Fibroblast of skin of left quadriceps (primary cell): ENCODE results near the gene ABCB9.
A peak's percentile ranks its signal among the peaks of the same experiment; 100 is the strongest.

Experiments
- DNase-seq, 2 experiments: peaks; one replicate each; pipeline ENCODE4 v3.0.0-alpha.2; 2013; ENCODE audit warnings: low read depth in 2 of 2

Gene ABCB9

DNA sequence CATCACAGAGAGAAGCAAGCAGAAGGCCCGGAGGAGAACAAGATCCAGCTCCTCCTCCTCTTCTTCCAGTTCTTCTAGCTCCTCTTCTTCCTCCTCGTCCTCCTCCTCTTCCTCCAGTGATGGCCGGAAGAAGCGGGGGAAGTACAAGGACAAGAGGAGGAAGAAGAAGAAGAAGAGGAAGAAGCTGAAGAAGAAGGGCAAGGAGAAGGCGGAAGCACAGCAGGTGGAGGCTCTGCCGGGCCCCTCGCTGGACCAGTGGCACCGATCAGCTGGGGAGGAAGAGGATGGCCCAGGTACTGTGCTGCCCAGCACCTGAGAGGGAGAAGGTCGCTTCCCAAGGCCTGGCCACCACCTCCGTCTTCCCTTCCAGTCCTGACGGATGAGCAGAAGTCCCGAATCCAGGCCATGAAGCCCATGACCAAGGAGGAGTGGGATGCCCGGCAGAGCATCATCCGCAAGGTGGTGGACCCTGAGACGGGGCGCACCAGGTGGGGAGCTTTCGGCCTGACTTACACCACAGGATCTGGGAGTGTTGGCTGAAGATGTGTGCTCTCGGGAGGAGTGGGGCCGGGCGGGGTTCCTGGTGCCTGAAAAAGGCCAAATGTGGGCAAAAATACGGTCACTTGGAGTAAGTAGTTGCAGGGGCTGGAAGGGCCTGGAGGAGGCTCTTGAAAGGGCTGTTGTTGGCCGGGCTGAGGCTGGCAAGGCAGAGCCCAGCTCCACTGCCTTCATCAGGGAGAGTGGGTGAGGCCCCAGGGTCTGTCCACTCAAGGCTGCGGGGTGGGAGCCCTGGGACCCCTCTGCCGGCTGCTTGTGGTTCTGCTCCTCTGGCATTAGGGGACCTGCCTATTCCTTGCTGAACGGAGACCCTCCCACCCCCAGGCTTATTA, 15.6 kb upstream of the ABCB9 start:
- DNase-seq, result no peak

DNA sequence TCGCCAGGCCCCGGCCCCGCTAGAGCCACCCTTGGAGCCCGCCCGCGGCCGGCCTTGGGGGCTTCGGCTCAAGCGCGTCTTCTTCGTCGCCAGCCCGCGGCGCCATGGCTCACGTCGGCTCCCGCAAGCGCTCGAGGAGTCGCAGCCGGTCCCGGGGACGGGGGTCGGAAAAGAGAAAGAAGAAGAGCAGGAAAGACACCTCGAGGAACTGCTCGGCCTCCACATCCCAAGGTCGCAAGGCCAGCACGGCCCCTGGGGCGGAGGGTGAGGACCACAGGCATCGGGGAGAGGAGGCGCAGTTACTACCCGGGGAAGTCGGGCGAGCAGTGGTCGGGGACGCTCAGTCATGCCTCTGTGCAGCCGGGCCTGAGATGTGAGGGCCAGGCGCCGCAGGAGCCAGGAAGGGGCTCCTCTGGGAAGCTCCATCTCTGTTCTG, 14.8 kb upstream of the ABCB9 start:
- DNase-seq, result no peak

DNA sequence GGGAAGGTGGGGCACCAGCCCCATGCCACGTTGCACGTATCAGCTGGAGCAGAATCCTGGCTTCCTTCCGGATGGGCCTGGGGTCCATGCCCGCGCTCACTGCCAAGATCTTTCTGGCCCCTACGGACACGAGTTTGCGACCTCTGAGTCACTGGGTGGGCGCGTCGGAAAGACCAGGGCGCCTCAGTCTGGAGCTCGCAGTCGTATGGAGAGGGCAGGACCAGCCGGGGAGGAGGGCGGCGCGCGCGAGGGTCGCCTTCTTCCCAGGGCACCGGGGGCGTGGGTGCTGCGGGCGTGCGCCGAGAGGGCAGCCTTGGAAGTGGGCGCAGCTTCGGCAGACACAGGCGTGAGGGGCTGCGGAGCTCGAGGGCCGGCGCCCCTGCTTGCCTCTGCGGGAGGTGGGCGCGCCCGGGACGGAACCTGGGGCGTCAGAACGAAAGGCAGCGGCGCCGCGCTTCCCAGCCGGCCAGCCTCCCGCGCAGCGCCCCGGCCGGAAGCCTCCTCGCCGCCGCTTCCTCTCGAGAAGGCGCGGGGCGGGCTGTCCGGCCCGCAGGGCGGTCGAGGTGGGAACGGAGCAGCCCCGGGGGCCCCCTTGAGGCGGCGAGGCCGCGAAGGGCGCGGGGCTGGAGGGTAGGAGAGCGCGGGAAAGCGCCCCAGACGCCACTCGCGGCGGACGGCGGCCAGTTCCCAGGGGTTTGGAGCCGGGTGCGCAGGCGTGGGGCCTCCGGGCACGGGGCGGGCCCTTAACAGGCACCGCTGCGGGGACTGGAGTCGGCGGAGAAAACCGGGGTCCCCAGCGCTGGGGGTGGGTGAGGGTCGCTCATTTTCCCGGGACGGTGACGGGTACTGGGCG, 14.1 kb upstream of the ABCB9 start, which contains the start of gene ARL6IP4:
TSS of gene ARL6IP4 (plus strand) at position 499 of the 853 bp plus-strand sequence. CDS start 459 bp downstream, outside the sequence.
- DNase-seq, result peak in 1 of 2 experiments; percentile 25

DNA sequence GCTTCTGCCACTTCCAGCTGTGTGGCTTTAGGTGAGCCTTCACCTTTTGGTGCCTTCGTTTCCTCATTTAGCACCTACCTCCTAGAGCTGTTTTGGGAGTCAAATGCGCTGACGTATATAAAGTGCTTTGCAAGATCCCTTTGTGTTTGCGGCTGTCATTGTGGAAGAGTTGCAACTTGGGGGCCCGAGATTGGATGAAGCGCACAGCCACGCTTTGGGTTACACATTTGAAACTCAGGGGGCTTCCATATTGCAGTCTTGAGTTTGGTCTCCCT, 13.6 kb upstream of the ABCB9 start:
- DNase-seq, result no peak

DNA sequence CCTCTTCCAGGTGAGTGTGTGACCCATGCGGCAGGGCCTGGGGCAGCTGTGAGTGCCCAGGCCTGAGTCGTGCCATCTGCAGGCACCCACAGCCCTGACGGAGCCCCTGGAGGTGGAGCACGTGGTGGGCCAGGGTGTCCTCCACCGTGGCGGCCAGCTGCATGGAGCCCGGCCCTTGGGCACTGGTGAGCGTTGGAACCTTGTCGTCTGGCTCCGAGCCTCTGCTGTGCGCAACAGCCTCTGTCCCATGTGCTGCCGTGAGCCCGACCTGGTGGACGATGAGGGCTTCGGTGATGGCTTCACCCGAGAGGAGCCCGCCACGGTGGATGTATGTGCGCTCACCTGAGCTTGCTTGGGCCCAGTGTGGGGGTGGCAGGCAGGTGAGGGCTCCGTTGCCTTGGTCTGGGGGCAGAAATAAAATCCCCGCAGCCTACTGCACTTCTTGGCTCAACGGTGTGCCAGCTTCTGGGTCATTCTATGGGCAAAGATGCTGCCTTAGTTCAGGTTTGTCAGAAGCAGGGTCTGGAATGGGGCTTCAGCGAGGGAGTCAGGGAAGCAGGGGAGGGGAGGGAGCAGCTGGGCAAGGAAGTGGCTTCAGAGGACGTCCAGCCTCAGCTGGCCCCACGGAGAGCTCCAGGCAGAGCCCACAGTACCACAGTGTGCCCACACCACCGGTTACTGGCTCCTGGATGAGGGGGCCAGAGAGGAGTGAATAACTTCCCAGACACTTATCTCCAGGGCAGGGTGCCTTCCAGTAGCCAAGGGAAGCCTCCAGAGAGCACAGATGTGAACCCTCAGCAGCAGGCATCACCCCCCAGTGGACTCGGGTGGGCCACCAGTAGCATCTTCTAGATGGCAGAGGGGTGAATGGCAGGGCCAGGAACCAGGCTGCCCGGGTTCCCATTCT, 13.0 kb upstream of the ABCB9 start:
- no peak for DNase-seq

DNA sequence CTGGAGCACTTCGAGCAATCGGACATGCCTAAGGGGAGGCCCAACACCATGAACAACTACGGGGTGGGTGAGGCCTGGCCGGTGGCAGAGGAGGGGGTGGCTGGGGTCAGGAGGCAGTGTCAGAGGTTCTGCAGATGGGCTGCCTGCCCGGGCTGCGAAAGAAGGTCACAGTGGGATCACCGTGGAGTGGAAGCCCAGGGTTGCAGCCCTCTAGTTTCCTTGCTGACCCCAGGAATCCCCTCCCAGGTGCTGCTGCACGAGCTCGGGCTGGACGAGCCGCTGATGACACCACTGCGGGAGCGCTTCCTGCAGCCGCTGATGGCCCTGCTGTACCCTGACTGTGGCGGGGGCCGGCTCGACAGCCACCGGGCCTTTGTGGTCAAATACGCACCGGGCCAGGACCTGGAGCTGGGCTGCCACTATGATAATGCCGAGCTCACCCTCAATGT, 12.3 kb upstream of the ABCB9 start:
- DNase-seq, result no peak

DNA sequence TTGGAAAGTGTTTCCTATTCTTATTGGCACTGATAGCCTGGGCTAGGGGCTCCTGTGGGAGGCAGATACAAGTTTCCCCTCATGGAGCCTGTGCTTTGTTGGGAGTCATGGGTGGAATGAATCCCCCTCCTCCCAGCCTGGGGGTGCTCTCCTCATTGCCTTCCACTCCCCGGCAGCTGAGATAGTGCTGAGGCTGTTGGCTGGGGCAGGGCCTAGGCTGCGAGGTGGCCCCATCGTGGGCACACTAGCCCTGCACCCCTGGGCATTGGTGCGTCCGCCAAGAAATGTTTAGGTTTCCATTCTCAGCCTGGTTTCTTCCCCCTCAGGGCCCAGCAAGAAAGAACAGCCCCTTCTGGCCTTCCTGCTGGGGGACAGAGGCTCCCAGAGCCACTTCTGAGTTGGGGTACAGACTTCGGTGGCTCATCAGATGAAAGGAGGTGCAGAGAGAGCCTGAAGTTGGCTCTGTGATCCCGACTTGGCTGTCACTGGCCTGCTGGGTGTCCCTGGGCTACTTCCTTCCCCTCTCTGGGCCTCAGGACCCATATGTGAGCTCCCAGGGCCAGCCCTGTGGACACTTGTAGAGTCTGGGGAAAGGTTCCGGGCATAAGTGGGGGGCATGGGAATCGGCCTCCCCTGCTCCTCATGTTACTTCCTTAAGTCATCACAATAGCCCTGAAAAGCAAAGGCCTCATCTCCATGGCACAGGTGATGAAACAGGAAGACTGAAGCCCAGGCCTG, 11.6 kb upstream of the ABCB9 start:
- DNase-seq, result no peak

DNA sequence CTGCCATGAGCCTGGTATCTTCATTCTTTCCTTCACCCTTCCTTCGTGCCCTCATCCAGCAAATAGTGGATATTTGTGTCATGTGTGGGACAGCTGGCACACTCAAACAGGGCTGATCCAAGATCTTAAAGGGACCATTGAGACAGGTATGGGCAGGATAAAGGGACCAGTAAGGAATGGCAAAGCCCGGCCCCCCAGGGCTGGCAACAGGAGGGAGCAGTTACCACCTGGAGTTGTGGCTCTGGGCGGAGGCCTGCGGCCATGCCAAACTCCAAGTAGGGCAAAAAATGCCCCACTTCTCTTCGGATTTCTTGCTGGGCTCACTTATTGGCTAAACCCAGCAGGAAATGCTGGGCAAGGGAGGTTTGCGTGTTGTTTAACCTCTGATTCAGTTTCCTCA, 10.9 kb upstream of the ABCB9 start:
- no peak for DNase-seq

DNA sequence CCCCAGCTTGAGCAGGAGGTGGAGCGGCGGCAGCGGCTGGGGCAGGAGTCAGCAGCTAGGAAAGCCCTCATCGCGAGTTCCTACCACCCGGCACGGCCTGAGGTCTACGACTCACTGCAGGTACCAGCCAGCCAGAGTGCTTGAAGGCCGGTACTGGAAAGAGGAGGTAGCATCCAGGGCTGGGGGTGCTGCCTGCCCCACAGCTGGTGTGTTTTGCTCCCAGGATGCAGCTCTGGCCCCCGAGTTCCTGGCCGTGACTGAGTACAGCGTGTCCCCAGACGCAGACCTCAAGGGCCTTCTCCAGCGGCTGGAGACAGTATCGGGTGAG, 10.3 kb upstream of the ABCB9 start:
- no peak for DNase-seq

DNA sequence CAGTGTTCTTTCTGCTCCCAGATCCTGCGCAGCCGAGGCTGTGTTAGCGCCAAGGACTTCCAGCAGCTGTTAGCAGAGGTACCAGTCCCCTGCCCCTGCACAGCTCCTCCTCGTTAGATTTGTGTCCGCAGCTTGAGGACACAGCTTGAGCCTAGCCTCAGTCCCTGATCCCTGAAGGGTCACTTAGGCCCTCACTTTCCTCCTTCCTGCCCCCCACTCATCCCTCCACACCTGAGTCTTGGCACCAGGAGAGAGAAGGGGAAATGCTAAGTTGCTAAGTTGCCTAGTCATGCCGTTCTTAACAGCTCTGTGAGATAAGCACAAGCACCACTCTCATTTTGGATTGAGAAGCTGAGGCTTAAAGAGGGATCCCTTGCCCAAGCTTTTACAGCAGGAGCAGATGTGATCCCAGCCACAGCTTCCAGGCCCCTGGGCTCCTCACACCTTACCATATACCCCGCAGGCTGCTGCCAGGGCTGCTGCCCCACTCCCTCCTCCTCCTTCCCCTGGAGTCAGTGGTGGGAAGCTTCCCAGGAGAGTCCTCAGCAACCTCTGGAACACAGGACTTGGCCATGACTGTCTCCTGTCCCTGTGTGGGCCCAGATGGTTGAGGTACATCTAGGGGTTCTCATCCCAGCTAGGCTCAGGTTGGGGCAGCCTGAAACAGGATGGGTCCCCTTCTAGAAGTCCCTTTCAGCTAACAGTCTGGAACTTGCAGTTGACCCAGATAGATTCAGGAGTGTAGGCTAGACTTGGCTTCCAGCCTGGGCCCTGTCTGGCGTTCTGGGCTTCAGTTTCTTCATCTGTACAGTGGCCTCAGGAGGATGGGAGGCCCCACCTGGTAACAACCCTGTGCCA, 9.8 kb upstream of the ABCB9 start:
- no peak for DNase-seq

DNA sequence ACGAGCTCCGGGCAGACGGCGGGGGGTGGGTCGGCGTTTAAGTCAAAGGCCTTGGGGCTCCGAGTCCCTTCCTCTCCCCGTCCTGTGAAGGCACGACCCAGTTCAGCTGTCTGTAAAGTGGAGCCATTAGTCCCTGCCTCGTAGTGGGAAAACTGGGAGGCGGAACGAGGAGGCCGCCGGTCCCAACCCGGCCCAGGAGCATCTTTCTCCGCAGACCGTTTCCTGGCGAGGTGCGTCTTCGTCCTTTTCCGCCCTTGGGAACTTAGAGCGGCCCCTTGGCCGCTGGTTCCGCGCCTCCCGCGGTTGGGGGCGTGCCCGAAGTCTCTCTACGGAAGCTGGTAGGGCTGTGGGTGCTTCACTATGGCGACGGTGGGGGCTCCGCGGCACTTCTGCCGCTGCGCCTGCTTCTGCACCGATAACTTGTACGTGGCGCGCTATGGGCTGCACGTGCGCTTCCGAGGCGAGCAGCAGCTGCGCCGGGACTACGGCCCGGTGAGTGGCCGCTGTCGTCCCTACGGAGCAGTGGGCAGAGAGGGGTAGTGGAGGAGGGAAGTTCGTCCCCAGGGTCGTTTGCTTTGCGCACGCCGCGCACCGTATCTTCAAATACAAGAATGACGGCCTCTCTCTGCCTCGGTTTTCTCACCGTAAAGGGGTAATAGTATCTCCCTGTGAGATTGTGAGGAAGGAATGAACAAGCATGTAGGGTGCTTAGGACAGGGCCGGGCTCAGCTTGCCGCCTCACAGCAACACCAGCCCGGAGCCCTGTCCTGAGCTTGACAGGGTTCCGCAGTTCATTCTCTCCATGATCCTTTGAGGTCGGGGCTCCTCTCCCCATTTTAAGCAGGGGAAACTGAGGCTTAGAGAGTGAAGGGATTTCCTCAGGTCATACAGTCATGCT, 8.9 kb upstream of the ABCB9 start, which contains the start of gene OGFOD2:
TSS of gene OGFOD2 (plus strand) at position 353 of the 898 bp plus-strand sequence. CDS start at position 361, 8 bp downstream.
- DNase-seq, result peak; percentile 73

DNA sequence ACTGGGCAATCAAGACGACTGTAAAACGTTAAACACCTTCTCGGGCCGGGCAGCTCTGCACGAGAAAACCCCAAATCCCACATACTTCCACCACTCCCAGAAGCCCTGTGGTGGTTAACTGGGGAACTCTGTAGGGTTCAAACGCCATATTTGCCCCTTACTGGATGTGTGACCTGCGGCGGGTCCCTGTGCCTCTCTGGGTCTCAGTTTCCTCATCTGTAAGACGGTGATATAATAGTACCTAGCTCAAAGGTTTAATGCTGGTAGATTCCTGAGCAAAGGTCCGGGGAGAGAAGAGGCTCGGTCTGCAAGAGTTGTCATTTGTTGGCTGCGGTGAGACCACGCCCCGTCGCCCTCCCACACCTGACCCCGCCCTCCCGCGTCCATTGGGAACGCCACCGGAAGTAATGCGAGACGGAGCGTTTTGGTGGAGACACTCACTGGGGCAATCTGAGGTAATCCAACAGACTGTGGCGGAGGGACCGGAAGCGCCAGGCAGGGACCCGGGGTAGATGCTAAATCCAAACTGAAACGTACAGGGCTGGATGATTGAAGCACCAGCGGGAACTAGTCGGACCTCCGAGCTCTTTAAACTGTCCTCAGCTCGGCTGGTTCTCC, 8.1 kb upstream of the ABCB9 start:
- DNase-seq, result peak; percentile 96 to 97

DNA sequence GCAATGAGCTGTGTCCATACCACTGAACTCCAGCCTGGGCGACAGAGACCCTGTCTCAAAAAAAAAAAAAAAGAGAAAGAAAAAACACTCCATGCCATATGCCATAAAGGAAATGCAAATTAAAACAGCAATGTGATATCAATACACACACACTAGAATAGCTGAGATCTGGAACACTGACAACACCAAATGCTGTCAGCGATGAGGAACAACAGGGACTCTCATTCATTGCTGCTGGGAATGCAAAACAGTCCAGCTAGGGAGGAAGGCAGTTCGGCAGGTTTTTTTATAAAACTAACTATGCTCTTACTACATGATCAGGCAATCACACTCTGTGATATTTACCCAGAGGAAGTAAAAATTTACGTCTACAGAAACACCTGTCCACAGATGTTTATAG, 3.4 kb upstream of the ABCB9 start:
- DNase-seq, result no peak

DNA sequence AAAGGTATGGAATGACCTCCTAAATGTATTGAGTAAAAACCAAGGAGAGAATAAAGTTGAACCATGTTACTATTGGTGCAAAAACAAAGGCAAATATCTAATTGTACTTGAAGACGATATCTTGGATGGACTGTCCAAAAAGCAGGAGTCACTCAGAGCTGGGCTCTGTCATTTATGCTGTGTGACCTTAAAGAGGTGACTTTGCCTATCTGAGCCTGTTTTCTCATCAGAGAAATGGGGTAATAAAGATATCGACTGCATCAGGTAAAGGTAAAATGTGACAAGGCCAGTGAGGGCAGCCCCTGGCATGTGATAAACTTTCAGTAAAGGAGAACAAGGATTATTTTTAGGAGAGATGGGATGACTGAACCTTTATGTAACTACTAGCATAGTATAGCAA, 1.8 kb upstream of the ABCB9 start:
- DNase-seq, result no peak

DNA sequence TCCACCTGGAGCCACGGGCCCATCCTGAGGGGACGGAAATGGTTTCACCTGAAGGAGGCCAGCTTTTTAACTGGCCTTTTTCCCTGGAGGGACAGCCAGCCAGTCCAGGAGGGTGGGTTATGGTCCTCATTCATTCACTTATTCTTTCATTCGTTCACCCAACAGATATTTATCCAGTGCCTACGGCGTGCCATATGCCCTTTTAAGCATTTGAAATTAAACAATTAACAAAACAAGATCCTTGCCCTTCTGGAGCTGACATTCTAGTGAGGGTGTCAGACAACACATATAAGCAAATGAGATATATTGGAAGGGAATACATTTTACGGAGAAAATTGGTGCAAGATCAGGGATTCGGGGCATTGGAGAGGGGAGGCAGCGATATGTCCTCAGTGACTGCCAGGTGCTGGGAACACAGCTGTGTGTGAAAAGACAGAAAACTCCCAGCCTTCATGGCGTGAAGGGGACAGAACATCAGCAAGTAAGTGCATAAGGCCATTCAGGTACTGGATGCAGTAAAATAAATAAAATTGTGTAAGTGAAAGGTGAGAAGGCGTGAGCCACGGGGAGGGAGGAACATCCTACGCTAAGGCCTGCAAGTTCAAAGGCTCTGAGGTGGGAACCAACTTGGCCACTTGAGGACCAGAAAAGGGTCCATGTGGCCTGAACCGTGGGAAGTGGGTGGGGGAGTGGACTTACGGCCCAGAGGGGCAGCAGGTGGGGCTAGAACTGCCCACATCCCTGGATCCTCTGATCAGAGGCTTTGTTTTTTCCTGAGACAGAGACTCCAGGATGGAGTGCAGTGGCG, 684 bp upstream of the ABCB9 start:
- no peak for DNase-seq

DNA sequence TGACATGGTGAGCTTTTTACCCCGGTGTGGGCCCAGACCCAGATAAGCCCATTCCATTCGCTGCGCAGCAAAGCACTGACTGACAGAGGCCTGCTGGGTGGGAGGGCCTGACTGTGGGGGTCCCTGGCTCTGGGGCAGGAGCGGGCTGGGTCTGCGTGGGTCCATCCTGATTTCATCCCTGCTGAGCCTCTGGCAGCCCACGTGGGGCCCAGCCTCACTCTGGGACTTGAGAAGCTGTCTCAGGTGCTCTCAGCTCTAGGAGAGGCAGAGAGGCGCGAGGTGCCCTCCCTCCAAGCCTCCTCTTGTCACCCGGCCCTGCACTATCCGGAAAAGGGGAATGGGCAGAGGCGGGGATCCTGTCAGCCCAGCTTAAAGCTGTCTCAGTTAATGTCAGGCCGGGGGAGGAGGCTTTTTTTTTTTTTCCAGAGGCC, 927 bp downstream of the ABCB9 start:
- no peak for DNase-seq

DNA sequence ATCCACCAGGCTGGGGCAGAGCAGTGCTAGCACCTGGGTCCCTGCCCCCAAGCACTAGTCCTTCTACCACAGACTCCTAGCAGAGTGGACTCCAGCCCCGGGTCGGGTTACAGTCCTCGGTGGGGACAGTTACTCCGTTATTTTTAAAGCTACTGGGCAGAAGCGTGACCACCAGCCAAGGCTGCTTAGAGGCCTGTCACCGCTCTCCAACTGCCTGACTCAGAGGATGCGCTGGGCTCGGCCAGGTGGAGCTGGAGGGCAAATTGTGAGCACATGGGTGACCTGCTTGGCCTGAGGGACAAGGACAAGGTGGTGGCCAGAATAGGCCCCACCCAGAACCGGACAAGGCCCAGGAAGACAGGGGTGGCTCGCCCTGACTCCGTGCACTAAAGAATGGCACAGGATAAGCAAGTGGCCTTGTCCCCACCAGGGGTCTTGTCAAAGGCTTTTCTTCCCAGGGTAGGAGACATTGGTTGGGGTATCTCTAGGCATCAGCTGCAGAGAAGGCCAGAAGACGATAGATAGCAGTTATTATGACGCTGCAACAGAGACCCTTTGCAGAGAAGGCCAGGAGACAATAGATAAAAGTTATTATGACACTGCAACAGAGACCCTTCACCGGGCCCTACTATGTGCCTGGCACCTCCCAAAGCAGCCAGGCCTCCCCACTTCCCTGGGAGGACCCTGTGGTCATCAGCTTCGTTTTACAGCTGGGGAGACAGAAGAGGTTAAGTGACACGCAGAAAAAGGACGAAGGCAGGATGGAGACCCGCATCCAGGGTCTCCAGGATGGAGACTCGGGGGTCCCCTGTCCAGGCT, 1.6 kb downstream of the ABCB9 start:
- DNase-seq, result no peak
